GM19372 (cell line): Measurements from ENCODE around the gene IL4R.
"Not testable (repeated sequence)": the region's sequence is repeated elsewhere in the genome, so short reads cannot be mapped to it uniquely, and the experiment has no call there.

Source experiments
- ATAC-seq: cut with Tn5 transposase; IDR thresholded peaks from one replicate; pipeline ENCODE4 v1.9.1; 2021; ENCODE audit warnings: mild to moderate bottlenecking, low read depth, moderate library complexity; ENCODE audit not compliant: unreplicated experiment

IL4R gene

DNA sequence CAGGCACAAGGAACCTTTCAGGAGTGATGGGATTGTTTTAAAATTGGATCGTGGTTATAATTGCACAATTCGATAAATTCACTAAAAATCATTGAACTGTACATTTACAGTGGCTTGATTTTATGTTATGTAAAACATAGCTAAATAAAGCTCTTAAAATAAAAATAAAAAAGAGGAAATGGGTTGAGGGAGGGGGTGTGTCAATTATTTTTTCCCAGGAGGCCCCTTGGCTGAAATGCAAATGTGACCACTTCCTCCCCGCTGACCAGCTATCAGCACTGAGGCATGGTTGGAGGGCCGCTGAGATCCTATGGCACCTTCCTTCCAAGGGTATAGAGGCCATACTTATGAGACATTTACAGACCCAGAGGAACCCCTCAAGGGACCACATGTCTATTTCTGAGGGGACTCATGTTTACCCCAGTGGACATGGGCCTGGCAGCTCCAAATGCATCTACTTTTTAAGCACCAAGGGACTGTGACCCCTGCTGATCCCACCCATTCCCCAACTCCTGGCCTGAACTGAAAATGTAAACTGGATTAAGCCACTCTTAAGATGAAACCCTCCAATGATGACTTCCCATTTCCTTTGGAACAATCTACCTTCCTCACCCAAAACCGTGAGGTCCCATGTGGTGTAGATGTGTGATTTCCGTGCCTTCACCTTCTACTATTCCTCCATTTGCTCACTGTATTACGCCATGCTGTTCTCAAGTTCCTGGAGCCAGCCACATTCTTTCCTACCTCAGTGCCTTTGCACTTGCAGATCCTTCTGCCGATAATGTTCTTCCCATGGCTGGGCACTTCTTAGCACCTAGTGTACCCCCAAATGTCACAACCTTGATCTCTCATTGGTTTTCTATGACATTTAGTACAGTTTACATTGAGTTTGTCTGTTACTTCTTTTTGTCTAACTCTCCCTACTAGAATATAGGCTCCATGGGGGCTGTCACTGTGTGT lies 85.4 kb downstream of the IL4R start:
- peak; percentile 32 for ATAC-seq

- no peak for ATAC-seq
Observed at GRCh38 chr16:27399969-27400368, 86.2 kb downstream of the IL4R start.

DNA sequence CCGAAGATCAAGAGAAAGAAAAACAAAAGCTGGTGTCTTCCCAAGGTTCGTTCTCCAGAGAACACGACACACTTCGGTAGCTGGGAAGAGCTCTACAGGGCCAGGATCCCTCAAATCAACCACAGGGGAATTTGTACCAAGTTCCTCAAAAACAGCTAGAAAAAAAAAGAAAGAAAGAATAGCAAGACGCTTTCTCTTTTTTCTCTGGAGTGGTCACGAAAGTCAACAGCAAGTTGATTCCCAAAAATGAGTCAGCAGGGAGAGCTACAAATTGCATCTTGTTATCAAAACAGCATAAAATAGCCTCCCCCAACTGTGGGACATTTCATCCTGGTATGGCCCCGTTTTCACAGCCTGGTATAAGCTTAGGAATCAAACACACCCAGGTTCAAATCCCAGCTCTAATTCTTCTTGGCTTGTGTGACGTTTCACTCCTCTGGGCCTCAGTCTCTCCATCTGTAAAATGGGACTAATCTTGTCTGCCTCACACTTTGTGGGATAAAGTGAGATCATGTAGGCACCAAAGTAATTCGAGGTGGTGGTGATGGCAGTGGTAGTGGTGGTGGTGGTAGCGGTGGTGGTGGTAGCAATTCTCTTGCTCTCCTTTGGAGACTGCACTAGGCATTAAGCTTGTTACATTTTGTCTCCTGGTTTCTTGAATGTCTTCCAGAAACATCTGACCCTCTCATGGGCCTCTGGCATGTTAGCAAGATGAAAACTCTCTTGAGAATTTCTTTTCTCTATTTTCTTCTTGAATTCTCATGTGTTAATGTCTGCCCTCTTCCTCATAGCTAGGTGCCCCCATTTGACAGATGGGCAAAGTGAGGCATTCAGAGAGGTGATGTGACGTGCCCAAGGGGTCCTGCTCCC lies 87.2 kb downstream of the IL4R start:
- no peak for ATAC-seq

DNA sequence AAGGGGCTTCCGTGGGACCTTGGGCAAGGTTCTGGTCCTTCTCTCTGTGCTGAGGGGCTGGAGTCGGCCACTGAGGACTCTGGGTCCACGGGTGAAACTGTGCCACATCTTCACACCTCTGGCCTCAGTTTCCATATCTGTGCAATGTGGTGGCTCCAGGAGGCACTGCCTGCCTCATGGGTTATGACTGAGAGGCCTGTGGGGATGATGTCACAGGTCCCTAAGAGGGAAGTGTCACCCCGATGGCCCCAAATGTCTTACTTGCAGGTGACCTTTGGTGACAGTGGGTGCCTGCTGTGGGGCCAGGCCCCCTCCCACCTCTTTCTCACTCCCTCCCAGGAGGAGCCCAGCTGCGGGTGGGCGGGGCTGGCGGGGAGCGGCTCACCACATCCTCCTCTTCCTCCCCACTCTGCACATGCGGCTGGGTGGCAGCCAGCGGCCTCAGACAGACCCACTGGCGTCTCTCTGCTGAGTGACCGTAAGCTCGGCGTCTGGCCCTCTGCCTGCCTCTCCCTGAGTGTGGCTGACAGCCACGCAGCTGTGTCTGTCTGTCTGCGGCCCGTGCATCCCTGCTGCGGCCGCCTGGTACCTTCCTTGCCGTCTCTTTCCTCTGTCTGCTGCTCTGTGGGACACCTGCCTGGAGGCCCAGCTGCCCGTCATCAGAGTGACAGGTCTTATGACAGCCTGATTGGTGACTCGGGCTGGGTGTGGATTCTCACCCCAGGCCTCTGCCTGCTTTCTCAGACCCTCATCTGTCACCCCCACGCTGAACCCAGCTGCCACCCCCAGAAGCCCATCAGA lies 88.2 kb downstream of the IL4R start, which contains the start of gene IL21R:
TSS of gene IL21R (plus strand) at position 407 of the 801 bp plus-strand sequence. CDS start 27,898 bp downstream, outside the sequence.
- peak; percentile 53 for ATAC-seq

DNA sequence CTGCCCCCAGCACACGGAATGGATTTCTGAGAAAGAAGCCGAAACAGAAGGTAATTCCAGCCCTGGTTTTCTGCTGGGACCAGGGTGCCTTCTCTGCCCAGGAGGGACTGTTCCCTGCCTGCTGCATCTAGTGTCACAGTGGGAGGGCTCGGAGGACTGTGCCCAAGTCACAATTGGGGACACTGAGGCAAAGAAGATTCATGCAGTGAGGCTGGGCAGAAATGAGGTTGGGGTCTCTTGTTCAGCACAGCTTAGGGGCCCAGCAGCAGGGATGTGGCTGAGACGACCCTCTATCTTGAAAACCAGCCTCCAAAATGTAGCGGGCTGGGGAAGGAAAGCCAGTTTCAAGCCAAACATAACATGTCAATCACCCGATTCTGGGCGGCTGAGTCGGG lies 88.8 kb downstream of the IL4R start:
- no peak for ATAC-seq

DNA sequence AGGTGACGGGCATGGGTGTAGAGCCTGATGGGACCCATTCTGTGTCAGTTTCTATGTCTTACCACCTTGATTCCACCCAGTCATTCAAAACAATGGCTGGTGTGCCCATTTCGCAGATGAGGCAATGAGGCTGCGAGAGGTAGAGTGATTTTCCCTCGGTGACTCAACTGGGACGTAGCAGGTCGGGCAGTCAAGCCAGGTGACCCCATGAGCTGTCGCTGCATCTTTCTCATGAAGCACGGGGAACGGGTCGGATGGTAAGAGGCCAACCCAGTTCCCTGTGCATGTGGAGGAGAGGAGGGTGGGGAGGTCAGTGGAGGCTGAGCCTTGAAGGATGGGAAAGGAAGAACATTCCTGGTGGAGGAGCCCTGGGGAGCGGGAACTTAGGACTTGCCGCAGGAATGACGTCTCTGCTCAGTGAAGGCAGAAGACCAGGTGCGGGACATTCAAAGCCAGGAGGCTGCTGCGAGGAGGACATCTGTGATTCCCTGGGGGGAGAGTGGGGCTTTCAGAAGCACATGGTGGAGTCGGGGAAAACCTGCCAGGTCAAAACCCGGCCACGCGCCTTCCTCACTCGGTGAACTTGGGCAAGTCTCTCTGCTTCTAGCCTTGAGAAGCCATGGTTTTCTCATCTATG lies 89.3 kb downstream of the IL4R start:
- no peak for ATAC-seq

DNA sequence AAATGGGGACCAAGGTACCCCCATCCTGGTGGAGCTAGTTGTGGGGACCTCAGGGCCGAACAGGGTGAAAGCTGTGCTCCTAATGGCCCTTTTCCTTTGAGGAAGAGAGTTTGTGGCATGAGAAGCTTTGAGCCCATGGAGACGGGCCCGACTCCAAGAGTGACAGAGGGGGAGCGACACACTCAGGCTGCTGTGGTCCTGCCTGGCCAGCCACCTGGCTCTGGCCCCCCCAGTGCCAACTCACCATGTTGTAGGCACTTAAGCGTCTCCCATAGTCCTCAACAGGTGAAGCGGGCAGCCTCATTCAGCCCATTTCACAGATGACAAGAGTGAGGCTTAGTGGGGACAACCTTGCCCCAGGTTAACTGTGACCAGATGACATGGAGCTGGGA lies 89.8 kb downstream of the IL4R start:
- ATAC-seq, result no peak

DNA sequence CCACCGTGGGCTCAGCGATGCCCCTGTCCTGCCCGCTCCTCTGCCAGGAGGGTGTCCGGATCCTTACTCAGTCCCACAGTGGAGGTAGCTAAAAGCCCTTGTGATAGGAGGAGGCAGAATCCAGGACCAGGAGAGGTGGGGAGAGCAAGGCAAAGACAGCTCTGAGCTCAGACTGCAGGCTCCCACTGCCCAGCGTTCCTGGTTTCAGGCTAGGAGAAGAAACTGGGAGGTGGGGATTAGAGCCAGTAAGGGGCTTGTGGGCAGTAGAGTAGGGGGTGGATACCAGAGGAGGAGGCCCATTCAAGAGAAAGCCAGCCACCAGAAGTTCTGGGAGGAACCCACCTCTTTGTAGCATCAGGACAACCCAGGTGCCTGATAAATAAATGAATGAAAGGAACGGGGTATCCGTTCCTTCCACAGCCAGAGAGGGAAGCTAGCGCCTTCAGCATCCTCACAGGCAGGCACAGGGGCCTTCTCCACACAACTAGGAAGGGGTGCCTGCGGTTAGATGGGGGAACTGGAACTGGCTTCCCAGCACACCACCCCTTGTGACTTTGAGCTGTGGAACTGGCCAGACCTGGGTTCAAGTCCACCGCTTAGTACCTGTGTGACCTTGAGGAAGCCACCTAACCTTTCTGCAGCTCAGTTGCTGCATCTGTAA lies 90.5 kb downstream of the IL4R start:
- no peak for ATAC-seq

DNA sequence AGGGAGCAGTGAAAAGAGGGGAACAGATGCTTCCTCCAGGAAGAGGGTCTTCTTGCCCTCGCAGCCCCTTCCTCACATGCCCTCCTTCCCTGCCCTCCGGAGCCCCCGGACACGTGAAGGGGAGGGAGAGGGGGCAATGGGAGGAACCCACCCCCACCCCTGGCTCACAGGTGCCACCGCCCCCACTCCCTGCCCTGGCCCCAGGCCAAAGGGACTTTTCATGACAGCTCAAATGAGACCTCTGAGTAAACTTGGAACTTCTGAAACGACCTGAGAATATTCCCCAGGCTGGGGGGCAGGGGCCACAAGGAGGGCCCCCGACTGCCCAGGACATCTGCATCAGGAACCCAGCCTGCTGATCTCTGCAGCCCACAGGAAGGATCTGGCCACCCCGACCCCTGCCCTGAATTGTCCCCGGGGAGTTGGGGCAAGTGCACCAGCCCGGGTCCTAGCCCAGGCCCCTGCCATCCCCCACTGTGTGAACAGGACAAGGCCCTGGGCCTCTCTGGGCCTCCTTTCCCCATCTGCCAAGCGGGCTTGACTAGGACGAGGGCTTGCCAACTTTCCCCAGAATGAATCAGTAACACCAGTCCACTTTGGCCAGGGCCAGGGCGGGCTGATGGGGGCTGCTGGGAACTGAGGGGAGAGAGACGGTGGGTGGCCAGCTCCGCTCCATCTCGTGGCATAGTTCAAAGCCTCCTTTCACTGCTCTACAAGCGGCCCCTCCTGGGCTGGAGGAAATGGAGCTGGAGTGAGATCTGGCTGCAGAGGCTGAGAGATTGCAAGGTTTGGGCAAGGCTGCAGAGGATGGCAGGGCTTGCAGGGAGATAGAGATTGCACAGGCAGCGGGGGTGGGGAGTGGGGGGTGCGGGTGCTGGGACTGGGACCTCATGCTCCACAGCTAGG lies 92.0 kb downstream of the IL4R start:
- ATAC-seq, result no peak

DNA sequence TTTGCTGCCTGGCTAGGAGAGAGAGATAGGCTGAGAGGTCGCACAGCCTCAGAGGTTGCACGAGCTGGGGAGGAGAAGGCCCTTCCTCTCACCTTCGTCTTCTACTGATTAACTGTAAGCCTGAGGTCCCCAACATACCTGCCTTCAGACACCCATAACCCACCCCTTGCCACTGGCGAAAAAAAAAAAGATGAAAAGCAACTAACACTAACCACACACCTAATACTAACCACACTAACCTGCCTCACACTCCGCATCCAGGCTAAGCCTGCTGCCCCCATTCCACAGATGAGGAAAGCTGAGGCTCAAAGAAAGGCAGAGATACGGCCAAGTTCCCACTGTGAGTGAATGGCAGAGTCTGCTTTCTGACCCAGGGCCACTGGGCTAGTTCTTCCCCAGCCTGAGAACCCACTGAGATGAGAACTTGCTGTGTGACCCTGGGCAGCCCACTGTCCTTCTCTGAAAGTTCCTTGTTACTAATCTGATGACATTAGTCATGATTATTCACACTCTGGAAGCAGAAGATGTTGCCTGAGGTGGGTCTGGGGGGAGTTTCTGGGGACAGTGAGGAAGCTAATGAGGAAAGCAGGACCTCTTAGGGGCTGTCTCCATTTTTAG lies 92.8 kb downstream of the IL4R start:
- no peak for ATAC-seq

DNA sequence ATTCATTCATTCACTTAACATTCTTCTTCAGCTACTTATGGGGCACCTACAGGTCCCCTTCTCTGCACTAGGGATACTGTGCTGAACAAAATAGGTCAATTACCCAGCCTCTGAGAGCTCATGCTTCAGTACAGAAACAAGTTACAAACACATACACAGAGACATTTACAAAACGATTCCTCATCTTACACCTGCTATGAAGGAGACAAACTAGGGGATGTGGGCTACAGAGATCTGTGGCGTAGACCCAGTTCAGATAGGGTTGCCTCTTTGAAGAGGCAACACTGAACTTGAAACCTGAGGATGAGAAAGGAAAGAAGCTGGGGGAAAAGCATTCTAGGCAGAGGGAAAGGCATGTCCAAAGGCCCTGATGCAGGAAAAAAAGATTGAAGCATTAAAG lies 93.4 kb downstream of the IL4R start:
- ATAC-seq, result no peak

DNA sequence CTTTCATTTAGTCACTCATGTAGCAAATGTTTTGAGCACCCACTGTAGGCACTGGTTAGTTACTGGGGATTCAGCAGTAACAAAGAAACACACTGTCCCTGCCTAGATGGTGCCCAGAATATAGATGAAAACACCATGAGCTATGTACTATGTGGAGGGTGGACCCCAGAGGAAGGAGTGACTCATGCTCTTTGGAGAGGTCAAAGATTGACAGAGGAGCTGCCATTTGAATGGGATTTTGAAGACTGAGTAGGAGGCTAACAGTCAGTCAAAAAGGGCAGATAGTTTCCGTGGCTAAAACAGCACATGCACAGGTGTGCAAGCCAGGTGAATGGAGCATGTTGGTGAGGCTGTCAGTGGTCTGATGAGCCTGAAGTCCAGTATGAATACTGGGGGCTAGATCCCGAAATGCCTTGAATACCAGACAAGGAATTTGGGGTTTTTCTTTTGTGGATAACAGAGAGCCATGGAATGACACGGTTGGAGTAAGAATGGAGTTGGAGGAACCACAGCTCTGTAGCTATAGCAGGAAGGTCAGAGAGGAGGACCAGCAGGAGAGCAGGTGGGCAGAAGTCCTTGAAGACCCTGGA lies 94.3 kb downstream of the IL4R start:
- ATAC-seq, result peak; percentile 45

DNA sequence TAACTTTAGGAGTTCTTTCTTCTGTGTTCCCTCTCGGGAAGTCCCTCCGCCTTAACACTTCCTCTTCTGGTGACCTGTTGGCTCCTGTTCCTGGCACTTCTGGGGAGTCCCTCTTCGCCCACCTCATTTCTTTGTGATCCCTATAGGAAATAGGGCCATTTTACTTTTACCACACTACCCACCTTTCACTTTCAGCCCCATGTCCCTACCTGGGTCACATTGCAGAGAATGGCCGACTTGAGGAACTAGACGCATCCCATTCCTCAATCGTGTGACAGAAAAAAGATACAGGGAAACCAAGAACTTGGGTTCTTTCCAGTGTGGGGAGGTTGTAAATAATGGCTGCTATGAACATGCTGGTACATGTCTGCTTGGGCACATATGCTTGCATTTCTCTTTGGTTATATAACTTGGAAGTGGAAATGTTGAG lies 94.8 kb downstream of the IL4R start:
- ATAC-seq, result peak; percentile 7

GRCh38 chr16:27409958-27410357 lies 96.2 kb downstream of the IL4R start:
- ATAC-seq, result not testable (repeated sequence)

DNA sequence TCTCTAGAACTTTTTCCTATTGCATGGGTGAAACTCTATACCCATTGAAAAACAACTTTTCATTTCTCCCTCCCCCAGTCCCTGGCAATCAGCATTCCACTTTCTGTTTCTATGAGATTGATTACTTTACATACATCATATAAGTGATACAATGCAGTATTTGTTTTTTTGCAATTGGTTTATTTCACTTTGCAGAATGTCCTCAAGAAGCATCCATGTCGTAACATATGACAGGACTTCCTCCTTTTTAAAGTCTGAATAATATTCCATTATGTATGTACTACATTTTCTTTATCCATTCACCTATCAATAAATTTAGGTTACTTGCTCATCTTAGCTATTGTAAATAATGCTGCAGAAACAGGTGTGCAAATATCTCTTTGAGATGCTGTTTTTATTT lies 97.0 kb downstream of the IL4R start:
- ATAC-seq, result no peak

GRCh38 chr16:27413956-27414355 lies 100.2 kb downstream of the IL4R start:
- no peak for ATAC-seq
